ENCODE measurements around the gene ZNF329. TPM values are rescaled to one million over a fixed set of nuclear protein-coding genes. Genes with fewer than 3 reads are reported as not detected.
"Not testable (repeated sequence)": the region's sequence is repeated elsewhere in the genome, so short reads cannot be mapped to it uniquely, and the experiment has no call there.

ZNF329 gene
- total RNA-seq, 4 donors from 2014 or later = 5.1 to 8.5 (median 7.4) TPM

DNA sequence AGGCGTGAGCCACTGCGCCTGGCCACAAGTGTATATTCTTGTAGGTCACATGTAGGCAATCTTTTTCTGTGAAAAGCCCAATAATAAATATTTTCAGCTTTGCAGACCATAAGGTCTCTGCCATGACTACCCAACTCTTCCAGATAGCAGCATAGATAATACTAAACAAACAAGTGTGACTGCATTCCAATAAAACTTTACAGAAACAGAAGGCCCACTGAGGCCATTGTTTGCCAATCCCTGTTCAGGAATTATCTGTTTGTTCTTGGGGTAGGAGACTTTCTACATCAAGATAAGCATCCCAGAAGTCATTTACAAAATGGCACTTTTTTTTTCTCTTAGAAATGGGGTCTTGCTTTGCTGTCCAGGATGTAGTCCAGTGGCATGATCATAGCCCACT lies 2.8 kb upstream of the ZNF329 start:
- TF ChIP-seq, protein P1, sequence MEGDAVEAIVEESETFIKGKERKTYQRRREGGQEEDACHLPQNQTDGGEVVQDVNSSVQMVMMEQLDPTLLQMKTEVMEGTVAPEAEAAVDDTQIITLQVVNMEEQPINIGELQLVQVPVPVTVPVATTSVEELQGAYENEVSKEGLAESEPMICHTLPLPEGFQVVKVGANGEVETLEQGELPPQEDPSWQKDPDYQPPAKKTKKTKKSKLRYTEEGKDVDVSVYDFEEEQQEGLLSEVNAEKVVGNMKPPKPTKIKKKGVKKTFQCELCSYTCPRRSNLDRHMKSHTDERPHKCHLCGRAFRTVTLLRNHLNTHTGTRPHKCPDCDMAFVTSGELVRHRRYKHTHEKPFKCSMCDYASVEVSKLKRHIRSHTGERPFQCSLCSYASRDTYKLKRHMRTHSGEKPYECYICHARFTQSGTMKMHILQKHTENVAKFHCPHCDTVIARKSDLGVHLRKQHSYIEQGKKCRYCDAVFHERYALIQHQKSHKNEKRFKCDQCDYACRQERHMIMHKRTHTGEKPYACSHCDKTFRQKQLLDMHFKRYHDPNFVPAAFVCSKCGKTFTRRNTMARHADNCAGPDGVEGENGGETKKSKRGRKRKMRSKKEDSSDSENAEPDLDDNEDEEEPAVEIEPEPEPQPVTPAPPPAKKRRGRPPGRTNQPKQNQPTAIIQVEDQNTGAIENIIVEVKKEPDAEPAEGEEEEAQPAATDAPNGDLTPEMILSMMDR (IDR thresholded peaks at IDR 0.05) = no peak
- DNase-seq (ENCODE audit: low spot score) (no peak), ATAC-seq (ENCODE audit: low FRiP score) (no peak)

DNA sequence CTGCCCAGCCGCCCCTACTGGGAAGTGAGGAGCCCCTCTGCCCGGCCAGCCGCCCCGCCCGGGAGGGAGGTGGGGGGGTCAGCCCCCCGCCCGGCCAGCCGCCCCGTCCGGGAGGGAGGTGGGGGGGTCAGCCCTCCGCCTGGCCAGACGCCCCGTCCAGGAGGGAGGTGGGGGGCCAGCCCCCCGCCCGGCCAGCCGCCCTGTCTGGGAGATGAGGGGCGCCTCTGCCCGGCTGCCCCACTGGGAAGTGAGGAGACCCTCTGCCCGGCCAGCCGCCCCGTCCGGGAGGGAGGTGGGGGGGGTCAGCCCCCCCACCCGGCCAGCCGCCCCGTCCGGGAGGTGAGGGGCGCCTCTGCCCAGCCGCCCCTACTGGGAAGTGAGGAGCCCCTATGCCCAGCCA lies 3.1 kb downstream of the ZNF329 start:
- DNase-seq (ENCODE audit: low spot score); ATAC-seq (ENCODE audit: low FRiP score): not testable (repeated sequence)

DNA sequence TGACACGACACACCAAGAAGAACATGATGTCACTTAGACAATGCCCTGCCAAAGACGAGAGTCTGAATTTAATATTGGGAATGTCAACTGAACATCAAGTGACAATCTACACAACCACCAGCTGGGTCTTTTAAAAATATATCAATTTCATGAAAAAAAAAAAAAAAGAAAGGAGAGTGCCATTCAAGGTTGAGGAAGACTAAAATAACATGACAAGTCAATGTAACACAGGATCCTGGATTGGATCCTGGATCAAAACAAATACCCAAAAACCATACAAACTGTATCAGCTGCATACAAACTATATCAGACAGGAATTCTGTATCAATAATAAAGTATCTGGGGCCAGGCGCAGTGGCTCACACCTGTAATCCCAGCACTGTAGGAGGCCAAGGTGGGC lies 4.7 kb downstream of the ZNF329 start:
- TF ChIP-seq, protein P1 (IDR thresholded peaks at IDR 0.05) = no peak
- DNase-seq (ENCODE audit: low spot score) (no peak), ATAC-seq (ENCODE audit: low FRiP score) (no peak)

DNA sequence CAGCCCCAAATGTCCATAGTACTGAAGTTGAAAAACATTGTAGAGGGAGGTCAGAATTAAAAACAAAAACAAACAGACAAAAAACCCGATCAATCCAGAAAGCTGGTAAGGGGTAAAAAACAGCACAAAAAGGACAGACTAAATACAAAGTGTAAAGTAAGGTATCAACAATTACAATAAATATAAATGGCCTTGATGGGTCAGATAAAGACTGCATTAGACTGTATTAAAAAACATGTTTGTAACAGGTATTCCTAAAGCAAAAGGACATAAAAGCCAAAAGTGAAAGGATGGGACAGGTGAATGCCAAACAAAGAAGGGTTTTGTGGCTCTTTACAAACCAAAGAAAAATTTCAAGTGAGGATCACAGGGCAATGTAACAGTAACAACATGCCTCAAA lies 16.3 kb downstream of the ZNF329 start:
- ATAC-seq (ENCODE audit: low FRiP score) (no peak), DNase-seq (ENCODE audit: low spot score) (no peak)
- TF ChIP-seq, protein P1 (IDR thresholded peaks at IDR 0.05) = no peak

DNA sequence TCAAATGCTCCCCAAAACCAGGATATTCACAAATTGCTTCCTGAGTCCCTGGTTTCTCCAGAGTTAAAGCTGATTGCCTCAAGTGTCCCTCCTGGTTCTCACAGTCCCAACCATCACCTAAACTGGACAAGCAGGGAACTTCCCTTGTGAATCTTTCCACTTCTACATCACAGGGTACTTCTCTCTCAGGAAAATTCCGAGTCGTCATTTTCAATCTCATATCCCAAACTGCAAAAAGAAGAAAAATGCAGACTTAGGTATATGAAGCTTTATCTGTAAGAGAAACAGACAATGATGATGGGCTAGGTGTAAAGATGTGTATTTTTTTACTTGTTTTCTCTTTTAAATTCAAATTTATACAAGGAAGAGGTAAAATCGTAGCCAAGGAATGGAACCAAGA lies 21.3 kb downstream of the ZNF329 start:
- DNase-seq (ENCODE audit: low spot score) (no peak), ATAC-seq (ENCODE audit: low FRiP score) (no peak)
- TF ChIP-seq, protein P1 (IDR thresholded peaks at IDR 0.05) = no peak

DNA sequence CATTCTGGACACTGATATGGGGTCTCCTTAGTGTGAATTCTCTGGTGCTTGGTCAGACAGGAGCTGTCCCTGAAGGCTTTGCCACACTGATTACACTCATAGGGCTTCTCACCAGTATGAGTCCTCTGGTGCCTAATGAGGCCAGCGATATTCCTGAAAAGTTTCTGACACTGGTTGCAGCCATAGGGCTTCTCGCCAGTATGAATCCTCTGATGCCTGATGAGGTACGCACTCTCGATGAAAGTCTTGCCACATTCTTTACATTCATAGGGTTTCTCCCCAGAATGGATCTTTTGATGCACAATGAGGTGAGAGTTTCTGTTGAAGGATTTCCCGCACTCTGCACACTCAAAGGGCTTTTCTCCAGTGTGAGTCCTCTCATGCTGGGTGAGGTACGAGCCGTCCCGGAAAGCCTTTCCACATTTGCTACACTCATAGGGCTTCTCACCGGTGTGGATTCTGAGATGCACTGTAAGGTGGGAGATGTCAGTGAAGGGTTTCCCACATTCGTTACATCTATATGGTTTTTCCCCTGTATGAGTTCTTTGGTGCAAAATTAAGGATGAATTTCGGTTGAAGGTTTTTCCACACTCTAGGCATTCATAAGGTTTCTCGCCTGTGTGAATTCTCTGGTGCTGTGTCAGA lies 22.4 kb downstream of the ZNF329 start:
- DNase-seq (ENCODE audit: low spot score) (no peak), ATAC-seq (ENCODE audit: low FRiP score) (no peak)
- TF ChIP-seq, protein P1 (IDR thresholded peaks at IDR 0.05) = no peak

DNA sequence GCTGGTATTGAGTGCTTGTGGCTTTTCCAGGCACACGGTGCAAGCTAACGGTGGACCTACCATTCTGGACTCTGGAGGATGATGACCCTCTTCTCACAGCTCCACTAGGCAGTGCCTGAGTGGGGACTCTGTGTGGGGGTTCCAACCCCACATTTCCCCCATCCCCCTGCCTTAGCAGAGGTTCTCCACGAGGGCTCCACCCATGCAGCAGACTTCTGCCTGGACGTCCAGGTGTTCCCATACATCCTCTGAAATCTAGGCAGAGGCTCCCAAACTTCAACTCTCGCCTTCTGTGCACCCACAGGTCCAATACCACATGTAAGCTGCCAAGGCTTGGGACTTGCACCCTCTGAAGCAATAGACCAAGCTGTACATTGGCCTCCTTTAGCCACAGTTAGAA lies 27.2 kb downstream of the ZNF329 start:
- TF ChIP-seq, protein P1 (IDR thresholded peaks at IDR 0.05) = no peak
- DNase-seq (ENCODE audit: low spot score) = no peak
- no peak for ATAC-seq (ENCODE audit: low FRiP score)
